Measurements from ENCODE around the gene SLC44A5.

DNA sequence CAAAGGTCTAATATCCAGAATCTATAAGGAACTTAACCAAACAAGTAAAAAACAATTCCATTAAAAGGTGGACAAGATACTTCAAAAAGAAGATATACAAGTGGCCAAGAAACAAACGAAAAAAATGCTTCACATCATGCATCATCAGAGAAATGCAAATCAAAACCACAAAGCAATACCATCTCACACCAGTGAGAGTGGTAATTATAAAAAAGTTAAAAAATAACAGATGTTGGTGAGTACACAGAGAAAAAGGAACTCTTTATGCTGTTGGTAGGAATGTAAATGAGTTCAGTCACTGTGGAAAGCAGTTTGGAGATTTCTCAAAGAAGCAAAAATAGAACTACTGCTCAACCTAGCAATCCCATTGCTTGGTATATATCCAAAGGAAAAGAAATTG, 218.6 kb downstream of the SLC44A5 start:
- TF ChIP-seq, protein P1, sequence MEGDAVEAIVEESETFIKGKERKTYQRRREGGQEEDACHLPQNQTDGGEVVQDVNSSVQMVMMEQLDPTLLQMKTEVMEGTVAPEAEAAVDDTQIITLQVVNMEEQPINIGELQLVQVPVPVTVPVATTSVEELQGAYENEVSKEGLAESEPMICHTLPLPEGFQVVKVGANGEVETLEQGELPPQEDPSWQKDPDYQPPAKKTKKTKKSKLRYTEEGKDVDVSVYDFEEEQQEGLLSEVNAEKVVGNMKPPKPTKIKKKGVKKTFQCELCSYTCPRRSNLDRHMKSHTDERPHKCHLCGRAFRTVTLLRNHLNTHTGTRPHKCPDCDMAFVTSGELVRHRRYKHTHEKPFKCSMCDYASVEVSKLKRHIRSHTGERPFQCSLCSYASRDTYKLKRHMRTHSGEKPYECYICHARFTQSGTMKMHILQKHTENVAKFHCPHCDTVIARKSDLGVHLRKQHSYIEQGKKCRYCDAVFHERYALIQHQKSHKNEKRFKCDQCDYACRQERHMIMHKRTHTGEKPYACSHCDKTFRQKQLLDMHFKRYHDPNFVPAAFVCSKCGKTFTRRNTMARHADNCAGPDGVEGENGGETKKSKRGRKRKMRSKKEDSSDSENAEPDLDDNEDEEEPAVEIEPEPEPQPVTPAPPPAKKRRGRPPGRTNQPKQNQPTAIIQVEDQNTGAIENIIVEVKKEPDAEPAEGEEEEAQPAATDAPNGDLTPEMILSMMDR (IDR thresholded peaks at IDR 0.05; ENCODE audit: low read length) = no peak
- no peak for TF ChIP-seq EZH2 (IDR thresholded peaks at IDR 0.05; ENCODE audit: borderline replicate concordance, low read length)

Measured in OCI-LY1 (cell line).